ENCODE results near the gene DUSP14. TPM values are rescaled to one million over a fixed set of nuclear protein-coding genes. Genes with fewer than 3 reads are reported as not detected.

The DUSP14 gene
- total and polyA plus RNA-seq, 2 of the 8 experiments (the other 6 are each of a cell fraction or from before 2014, with no cell fraction given) = 22.1 to 37.9 TPM

DNA sequence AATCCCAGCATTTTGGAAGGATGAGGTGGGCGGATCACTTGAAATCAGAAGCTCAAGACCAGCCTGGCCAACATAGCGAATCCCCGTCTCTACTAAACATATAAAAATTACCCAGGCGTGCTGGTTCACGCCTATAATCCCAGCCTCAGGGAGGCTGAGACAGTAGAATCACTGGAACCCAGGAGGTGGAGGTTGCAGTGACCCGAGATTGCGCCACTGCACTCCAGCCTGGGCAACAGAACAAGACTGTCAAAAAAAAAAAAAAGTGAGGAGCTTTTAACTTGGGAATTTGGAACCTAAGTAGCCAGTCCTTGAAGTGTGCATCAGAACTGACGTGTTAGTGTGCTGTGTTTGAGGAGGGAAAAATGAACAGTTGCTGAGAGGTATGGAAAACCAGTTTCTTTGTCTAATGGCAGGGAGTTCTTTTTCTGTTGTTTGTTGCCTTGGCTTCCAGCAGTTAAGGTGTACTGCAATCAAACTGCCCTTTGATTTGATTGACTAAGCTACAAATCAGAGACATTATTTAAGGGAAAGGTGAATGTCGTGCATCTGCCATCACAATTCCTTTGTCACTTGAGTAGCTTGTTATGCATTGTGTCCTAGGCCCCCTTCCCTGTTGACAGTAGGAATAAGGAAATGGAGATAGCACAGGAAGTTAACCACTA lies 8.6 kb upstream of the DUSP14 start (continued):
- TF ChIP-seq ZNF274 (IDR thresholded peaks at IDR 0.05; ENCODE audit: borderline replicate concordance, extremely low read depth, low read length) (no peak), SIRT6 (IDR thresholded peaks at IDR 0.05; ENCODE audit: low read length) (no peak)
